Panc1 (cell line): Measurements from ENCODE around the gene PRKACB. TPM values are rescaled to one million over a fixed set of nuclear protein-coding genes. Genes with fewer than 3 reads are reported as not detected.

ENCODE experiments used
- ATAC-seq: fragments of 200-7000 bp; cut with Tn5 transposase; 2 replicates; pipeline ENCODE4 v1.9.1; 2020; ENCODE audit warnings: mild to moderate bottlenecking, moderate library complexity
- BruUV-seq: library from RNA; stranded (reverse); fragments of 400-500 nt; replicated peaks from 2 replicates; lab custom pipeline; 2021; lab: Mats Ljungman, UMichigan
- CTCF ChIA-PET: fragments of 300-600 bp; sonication (Branson Sonifier 250); formaldehyde crosslinking; loops from one replicate; lab custom pipeline; 2022; ENCODE audit warnings: antibody characterized with exemption; lab: Charles Lee
- POLR2A ChIA-PET: fragments of 300-600 bp; sonication (Branson Sonifier 250); formaldehyde crosslinking; loops from one replicate; lab custom pipeline; 2022; ENCODE audit warnings: antibody characterized with exemption; lab: Charles Lee
- DNase-seq: peaks from one replicate; pipeline ENCODE4 v3.0.0-alpha.2; 2010; ENCODE audit warnings: low read depth, low spot score
- H3K27ac ChIP-seq: 2 replicates; pipeline ENCODE4 v1.5.1; 2011; ENCODE audit warnings: mild to moderate bottlenecking, low read length, inconsistent platforms
- H3K27me3 ChIP-seq: fragments of 200-500 bp; sonication (Bioruptor generic); 2 replicates; pipeline ENCODE4 v1.6.0; 2014; ENCODE audit warnings: low read length, inconsistent platforms; ENCODE audit not compliant: control insufficient read depth, insufficient read depth
- H3K36me3 ChIP-seq: fragments of 200-500 bp; sonication (Bioruptor generic); 2 replicates; pipeline ENCODE4 v1.5.1; 2014; ENCODE audit warnings: inconsistent platforms, mild to moderate bottlenecking, low read length, moderate library complexity; ENCODE audit not compliant: control insufficient read depth, insufficient read depth
- H3K4me1 ChIP-seq: 2 replicates; pipeline ENCODE4 v1.5.1; 2011; ENCODE audit warnings: inconsistent platforms, mild to moderate bottlenecking, low read length, moderate library complexity; ENCODE audit not compliant: control insufficient read depth, insufficient read depth
- H3K4me3 ChIP-seq, 2 experiments: 2 replicates each; pipeline ENCODE4 v1.5.1; 2011 to 2012; ENCODE audit warnings: low read depth in 2 of 2, low read length in 2 of 2, mild to moderate bottlenecking in 2 of 2, inconsistent platforms in 1 of 2, moderate library complexity in 1 of 2
- H3K9me3 ChIP-seq: fragments of 200-500 bp; sonication (Bioruptor generic); 2 replicates; pipeline ENCODE4 v1.5.1; 2014; ENCODE audit warnings: low read depth, mild to moderate bottlenecking, inconsistent platforms, low read length, moderate library complexity; ENCODE audit not compliant: control insufficient read depth, insufficient read depth
- POLR2AphosphoS5 ChIP-seq: IDR thresholded peaks from 2 replicates; pipeline ENCODE4 v1.6.1; 2012; ENCODE audit warnings: mild to moderate bottlenecking, low read depth, low read length, moderate library complexity
- SIN3A ChIP-seq: IDR thresholded peaks from 2 replicates; pipeline ENCODE4 v1.6.1; 2012; ENCODE audit warnings: low read depth, mild to moderate bottlenecking, low read length, moderate library complexity, borderline replicate concordance; ENCODE audit not compliant: insufficient read depth
- TCF7L2 ChIP-seq: IDR thresholded peaks from 2 replicates; pipeline ENCODE4 v1.6.1; 2011; ENCODE audit warnings: mild to moderate bottlenecking, low read depth, low read length, inconsistent platforms
- in situ Hi-C: cut with HindIII; loops from 2 replicates; pipeline ENCODE4 v1.10.0; 2016; ENCODE audit warnings: low sequenced_read_pairs, low pct_unique_long_range_greater_than_20kb
- intact Hi-C: fragments of 100-400 bp; cut with micrococcal nuclease; formaldehyde crosslinking; loops from one replicate; pipeline ENCODE4 v1.10.0; 2022; ENCODE audit not compliant: unreplicated experiment
- total RNA-seq: library from RNA; stranded (reverse); gene quantifications from one replicate; pipeline ENCODE4 v1.2.1, GENCODE V29; 2021; ENCODE audit not compliant: unreplicated experiment
- TF ChIP-seq, protein P1 (sequence below), 2 experiments: IDR thresholded peaks; 2 replicates each; pipeline ENCODE4 v1.6.1; 2011 to 2012; ENCODE audit warnings: low read depth in 2 of 2, control low read depth in 1 of 2, low read length in 1 of 2, mild to moderate bottlenecking in 1 of 2, moderate library complexity in 1 of 2; ENCODE audit not compliant: insufficient read depth in 1 of 2
- TF ChIP-seq, protein P2 (sequence below): fragments of 450-650 bp; IDR thresholded peaks from 2 replicates; pipeline ENCODE4 v1.5.1; 2017; ENCODE audit warnings: mild to moderate bottlenecking

PRKACB gene
- total RNA-seq, 1 experiment from 2014 or later, result 54.9 TPM

DNA sequence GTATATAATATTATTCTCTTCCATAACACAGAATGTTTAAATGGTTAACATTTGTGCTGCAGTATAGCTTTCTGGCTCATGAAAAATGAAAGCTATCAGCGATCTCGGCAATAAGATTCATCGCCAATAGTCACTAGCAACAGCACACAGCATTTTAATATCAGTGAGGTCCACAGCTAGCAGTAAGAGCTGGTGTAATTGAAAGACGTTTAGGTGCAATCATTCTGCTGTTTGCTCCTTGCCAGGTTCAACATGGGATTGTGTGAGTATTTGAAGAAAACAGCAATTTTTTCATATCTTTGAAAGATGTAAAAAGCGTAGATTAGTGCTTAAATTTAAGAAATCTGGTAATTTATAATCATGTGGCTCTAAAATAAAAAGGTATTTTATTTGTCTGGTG lies 20.1 kb downstream of the PRKACB start:
- in situ Hi-C loops (no loop called here), intact Hi-C loops (loop anchor here (5.0 kb wide), 1 partner anchor 138 kb away; the partner anchor contains the start of gene SAMD13)
- Histone ChIP-seq H3K4me3 (peak overlapping the region; percentile 36 to 53), H3K27me3 (no peaks in the 10 kb centered on the region), H3K36me3 (no peaks in the 10 kb centered on the region), H3K9me3 (peaks cover 3% of the 10 kb centered on the region; the same call in 1 of the 2 replicates), H3K4me1 (peaks cover 27% of the 10 kb centered on the region; the same call in 1 of the 2 replicates), H3K27ac (peak overlapping the region; percentile 89)
- BruUV-seq, result no TSS peak
- ChIA-PET CTCF (no interaction called here), POLR2A (interaction anchor here (0.5 to 0.8 kb wide), 4 partner anchors 25 to 456 kb away, joined by 3 to 11 read pairs (median 4); no protein-coding TSS in a partner anchor)
- DNase-seq, result peak; percentile 73
- TF ChIP-seq, protein P1, sequence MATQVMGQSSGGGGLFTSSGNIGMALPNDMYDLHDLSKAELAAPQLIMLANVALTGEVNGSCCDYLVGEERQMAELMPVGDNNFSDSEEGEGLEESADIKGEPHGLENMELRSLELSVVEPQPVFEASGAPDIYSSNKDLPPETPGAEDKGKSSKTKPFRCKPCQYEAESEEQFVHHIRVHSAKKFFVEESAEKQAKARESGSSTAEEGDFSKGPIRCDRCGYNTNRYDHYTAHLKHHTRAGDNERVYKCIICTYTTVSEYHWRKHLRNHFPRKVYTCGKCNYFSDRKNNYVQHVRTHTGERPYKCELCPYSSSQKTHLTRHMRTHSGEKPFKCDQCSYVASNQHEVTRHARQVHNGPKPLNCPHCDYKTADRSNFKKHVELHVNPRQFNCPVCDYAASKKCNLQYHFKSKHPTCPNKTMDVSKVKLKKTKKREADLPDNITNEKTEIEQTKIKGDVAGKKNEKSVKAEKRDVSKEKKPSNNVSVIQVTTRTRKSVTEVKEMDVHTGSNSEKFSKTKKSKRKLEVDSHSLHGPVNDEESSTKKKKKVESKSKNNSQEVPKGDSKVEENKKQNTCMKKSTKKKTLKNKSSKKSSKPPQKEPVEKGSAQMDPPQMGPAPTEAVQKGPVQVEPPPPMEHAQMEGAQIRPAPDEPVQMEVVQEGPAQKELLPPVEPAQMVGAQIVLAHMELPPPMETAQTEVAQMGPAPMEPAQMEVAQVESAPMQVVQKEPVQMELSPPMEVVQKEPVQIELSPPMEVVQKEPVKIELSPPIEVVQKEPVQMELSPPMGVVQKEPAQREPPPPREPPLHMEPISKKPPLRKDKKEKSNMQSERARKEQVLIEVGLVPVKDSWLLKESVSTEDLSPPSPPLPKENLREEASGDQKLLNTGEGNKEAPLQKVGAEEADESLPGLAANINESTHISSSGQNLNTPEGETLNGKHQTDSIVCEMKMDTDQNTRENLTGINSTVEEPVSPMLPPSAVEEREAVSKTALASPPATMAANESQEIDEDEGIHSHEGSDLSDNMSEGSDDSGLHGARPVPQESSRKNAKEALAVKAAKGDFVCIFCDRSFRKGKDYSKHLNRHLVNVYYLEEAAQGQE (IDR thresholded peaks at IDR 0.05; ENCODE audit: insufficient read depth in 1 of 2, low read depth in 2 of 2, low read length in 1 of 2), result no peak
- no peak for TF ChIP-seq TCF7L2
- no peak for TF ChIP-seq SIN3A
- TF ChIP-seq, protein P2, sequence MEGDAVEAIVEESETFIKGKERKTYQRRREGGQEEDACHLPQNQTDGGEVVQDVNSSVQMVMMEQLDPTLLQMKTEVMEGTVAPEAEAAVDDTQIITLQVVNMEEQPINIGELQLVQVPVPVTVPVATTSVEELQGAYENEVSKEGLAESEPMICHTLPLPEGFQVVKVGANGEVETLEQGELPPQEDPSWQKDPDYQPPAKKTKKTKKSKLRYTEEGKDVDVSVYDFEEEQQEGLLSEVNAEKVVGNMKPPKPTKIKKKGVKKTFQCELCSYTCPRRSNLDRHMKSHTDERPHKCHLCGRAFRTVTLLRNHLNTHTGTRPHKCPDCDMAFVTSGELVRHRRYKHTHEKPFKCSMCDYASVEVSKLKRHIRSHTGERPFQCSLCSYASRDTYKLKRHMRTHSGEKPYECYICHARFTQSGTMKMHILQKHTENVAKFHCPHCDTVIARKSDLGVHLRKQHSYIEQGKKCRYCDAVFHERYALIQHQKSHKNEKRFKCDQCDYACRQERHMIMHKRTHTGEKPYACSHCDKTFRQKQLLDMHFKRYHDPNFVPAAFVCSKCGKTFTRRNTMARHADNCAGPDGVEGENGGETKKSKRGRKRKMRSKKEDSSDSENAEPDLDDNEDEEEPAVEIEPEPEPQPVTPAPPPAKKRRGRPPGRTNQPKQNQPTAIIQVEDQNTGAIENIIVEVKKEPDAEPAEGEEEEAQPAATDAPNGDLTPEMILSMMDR, result no peak
- no peak for TF ChIP-seq POLR2AphosphoS5
- ATAC-seq, result peak; percentile 86

GRCh38 chr1:84164567-84165021 lies 20.5 kb downstream of the PRKACB start:
- BruUV-seq, result TSS peak; percentile 51
- Histone ChIP-seq H3K9me3 (peaks cover 3% of the 10 kb centered on the region; the same call in 1 of the 2 replicates), H3K27ac (peak overlapping the region; percentile 89), H3K36me3 (no peaks in the 10 kb centered on the region), H3K4me3 (peak overlapping the region; percentile 36 to 53), H3K4me1 (peaks cover 27% of the 10 kb centered on the region; the same call in 1 of the 2 replicates), H3K27me3 (no peaks in the 10 kb centered on the region)
- intact Hi-C loops, result loop anchor here (5.0 kb wide), 1 partner anchor 138 kb away; the partner anchor contains the start of gene SAMD13
- in situ Hi-C loops, result no loop called here
- TF ChIP-seq, protein P2, result no peak
- no peak for TF ChIP-seq POLR2AphosphoS5
- no peak for TF ChIP-seq TCF7L2
- TF ChIP-seq, protein P1 (IDR thresholded peaks at IDR 0.05; ENCODE audit: insufficient read depth in 1 of 2, low read depth in 2 of 2, low read length in 1 of 2), result no peak
- no peak for TF ChIP-seq SIN3A
- ChIA-PET CTCF (no interaction called here), POLR2A (interaction anchor here (0.5 to 0.8 kb wide), 3 partner anchors 24 to 438 kb away, joined by 3 to 11 read pairs (median 3); no protein-coding TSS in a partner anchor)
- DNase-seq, result no peak
- ATAC-seq, result peak; percentile 82
